ENCODE measurements around the gene ACP5. TPM values are rescaled to one million over a fixed set of nuclear protein-coding genes. Genes with fewer than 3 reads are reported as not detected.

ACP5 gene
- total RNA-seq: not detected

DNA sequence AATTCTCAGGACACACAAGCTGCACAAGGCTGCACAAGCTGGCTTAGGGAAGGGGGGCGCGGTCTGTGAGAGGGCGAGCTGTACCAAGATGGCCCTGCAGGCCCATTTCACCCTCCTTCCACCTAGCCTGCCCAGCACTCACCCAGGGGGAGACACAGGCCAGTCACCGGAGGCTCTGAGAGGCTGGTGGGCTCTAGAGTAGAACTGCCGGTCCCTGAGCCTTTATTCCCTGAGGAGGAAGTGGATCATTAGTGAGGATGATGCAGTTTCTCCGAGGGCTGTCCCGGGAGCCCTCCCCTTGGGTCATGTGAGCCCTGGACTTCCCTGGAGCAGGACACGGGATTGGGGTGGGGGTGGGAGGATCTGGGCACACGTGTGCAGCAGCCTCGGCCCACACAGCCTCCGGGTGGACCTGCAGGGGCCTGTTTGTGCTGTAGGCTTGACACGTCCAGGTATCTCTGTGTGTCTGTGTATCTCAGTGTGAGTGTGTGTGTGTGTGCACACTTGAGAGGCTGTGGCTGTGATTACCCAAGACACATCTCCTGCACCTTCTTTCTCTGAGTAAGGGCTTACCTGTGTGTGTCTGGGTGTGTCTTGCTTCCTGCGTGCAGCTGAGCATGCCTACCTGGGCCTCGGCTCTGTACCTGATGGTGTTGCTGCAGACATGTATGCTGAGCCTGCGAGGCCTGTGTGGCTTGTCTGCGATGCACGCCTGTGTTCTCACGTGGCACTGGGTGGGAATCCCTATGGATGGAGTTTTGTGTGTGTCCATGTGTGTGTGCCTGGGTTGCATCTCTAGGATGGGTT is at the start of gene ACP5:
Gene ACP5 (minus strand): TSS at position 195 of the 807 bp plus-strand sequence. CDS start 328 bp downstream, outside the sequence.

DNA sequence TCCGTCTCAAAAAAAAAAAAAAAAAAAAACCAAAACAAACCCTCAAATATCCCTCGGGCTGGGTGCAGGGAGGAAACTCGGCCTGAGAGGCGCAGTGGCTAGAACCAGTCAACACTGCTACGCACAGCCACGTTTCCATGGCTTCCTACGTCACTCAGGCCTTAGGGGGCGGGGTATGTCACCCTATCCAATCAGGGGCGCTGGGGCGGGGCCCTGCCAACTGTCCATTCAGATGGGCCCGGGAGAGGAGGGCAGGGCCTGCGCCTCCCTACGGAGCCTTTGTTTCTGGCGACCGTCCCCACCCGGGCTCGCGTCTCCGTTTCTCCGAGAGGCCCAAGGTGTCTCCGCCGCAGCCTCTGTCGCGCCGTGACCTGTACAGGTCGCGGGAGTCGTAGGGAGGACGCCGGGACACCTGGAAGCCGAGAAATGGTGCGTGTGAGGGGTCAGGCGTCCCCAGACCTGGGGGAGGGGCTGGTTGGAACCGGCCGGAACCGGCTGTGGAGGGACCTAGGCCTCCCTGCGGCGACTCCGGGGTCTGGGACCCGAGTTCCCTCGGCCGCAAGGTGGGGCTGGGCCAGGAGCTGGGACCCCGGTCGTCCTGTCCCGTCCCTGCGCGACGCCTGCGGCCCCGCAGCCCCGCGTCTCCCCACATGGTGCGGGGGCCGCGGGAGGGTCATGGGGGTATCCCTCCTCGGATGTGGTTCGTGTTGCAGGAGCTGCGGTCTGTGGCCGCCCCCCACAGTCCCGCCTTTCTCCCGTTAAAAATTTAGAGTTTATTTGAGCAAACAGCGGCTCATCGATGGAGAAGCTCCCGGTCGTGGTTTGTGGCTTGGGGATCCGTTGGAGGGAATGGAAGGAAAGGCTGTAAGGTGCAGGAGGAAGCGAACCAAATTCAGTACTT is 20.0 kb upstream of the ACP5 start, which contains the start of gene ZNF627:
Gene ZNF627 (plus strand): TSS at position 282 of the 901 bp plus-strand sequence. CDS start 145 bp downstream, at position 427.

DNA sequence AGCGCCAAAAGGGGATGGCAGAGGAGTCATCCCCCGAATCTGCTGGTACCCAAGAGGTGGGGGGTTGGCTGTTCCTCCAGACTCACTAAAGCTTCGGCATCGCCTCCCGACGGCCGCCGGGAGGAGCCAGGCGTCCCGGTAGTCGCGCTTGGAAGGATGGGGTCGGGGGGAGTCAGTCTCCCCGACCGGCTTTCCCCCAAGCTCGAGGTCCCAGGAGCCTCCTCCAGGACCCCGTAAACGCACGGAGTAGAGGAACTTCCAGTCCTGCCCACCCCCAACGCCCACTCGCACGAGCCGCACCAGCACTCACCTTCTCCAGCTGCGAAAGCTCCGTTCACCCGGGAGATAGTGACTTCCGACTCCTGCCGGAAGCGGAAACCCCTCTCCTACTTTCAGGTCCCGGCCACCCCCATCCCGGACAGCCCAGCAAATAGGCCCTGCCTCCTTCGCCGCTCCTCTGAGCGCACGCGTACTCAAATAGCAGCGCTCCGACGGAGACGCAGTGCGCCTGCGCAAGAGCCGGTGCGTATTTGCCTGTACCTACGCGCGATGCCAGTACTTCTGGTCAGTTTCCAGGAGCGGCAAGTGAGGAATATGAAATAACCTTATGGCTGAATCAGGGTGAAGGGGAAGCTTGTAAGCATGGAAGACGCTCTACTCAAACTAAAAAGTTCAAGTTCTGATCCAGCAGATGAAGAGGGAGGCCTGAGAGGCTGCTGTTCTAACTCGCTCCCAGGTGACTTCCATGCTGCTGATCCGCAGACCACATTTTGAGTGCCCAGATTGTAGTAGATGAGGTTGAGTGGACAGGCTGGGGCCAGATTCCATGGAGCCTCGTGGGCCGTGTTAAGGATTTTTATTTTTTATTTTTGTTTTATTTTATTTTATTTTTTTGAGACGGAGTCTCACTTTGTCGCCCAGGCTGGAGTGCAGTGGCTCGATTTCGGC is 18.3 kb downstream of the ACP5 start, which contains the start of gene ELOF1:
Gene ELOF1 (minus strand): TSS at position 350 of the 948 bp plus-strand sequence. CDS start 4,883 bp downstream, outside the sequence.

DNA sequence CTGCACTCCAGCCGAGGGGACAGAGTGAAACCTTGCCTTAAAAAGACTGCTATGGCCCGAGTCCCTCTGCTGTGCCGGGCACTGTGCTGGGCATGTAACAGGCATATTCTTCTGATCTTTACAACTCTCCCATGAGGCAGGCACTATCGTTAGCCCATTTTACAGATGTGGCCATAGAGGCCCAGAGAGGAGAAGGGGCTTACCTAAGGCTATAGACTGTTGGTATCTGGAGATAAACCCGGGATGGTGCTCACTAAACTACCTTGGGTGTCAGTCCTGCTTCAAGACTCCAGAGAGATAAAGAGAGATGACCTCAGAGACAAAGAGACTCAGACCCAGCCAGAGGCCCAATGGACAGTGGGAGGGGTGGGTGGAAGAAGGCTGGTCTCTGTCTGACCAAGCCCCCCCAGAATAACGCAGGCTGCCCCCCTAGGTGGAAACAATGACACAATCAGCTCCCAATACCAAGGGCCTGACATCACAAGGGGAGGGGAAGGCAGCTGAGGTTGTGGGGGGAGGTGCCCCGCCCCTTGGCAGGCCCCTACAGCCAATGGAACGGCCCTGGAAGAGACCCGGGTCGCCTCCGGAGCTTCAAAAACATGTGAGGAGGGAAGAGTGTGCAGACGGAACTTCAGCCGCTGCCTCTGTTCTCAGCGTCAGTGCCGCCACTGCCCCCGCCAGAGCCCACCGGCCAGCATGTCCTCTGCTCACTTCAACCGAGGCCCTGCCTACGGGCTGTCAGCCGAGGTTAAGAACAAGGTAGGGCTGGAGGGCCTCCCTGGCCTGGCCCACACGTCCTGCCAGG is 39.0 kb downstream of the ACP5 start, which contains the start of gene CNN1:
Gene CNN1 (plus strand): TSS at position 620 of the 805 bp plus-strand sequence. CDS start 77 bp downstream, at position 697.

DNA sequence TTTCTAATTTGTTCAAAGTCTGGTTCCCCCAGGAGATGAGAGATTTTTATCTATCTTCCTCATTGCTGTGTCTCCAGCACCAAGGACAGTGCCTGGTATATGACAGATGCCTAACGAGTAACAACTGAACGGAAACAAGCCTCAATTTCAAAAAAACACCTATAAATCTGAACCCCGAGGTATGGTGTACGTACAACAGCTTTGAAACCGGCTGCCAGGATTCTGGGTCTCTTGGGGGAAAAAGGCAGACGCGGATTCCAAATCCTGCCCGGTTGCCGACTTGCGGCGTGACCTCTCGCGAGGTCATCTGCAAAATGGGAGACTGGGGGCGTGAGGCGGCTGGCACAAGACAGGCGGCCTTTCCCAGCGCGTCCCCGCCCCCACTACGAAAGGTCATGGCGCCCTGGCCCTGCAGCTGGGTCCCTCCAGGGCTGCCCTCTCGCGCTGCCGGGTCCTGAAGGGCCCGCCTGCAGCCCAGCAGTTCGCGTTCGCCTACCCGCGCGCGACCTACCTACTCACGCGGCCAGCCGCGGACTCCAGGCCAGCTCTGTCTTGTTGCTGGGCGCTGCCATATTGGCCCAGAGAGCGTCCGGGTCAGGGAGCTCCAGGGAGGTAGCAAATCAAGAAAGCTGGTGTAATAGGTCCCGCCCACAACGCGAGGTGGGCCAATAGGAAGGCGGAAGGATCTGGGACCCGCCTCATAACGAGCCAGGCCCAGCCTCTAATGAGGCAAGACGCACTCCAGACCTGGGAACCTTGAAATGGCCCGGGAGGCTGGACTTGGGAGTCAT is 48.7 kb downstream of the ACP5 start, which contains the start of gene ECSIT:
Gene ECSIT (minus strand): TSS at position 584 of the 791 bp plus-strand sequence. CDS start 9,964 bp downstream, outside the sequence.

Other genes with a start within 250 kb of the ACP5 start
- gene RAB3D, start 238.0 kb downstream of the ACP5 start, total RNA-seq: 18.2 TPM
- 23.5 TPM for gene TMEM205, start 231.4 kb downstream of the ACP5 start, total RNA-seq
- 6.3 TPM for gene CCDC159, start 231.1 kb downstream of the ACP5 start, total RNA-seq
- 48.5 TPM for gene PLPPR2, start 222.2 kb downstream of the ACP5 start, total RNA-seq
- gene SWSAP1, start 203.0 kb downstream of the ACP5 start, total RNA-seq: 0.94 TPM
- gene EPOR, start 193.3 kb downstream of the ACP5 start, total RNA-seq: 5.0 TPM
- gene RGL3, start 158.3 kb downstream of the ACP5 start, total RNA-seq: not detected
- 0.63 TPM for gene ODAD3, start 142.5 kb downstream of the ACP5 start, total RNA-seq
- gene PRKCSH, start 142.0 kb downstream of the ACP5 start, total RNA-seq: 88.0 TPM
- 198 TPM for gene ELAVL3, start 96.6 kb downstream of the ACP5 start, total RNA-seq
- gene ZNF653, start 71.8 kb downstream of the ACP5 start, total RNA-seq: 17.8 TPM
- gene ECSIT, start 48.5 kb downstream of the ACP5 start, total RNA-seq: 31.9 TPM
- not detected for gene CNN1, start 38.8 kb downstream of the ACP5 start, total RNA-seq
- 20.0 TPM for gene ELOF1, start 18.4 kb downstream of the ACP5 start, total RNA-seq
- gene ZNF627, start 19.8 kb upstream of the ACP5 start, total RNA-seq: 64.2 TPM
- 15.7 TPM for gene ZNF823, start 161.3 kb upstream of the ACP5 start, total RNA-seq
- gene ZNF441, start 189.4 kb upstream of the ACP5 start, total RNA-seq: 48.8 TPM
- gene ZNF491, start 220.9 kb upstream of the ACP5 start, total RNA-seq: 18.5 TPM
- 31.6 TPM for gene ZNF440, start 236.6 kb upstream of the ACP5 start, total RNA-seq